ENCODE measurements around the gene HYAL2.
"Not testable (repeated sequence)": the region's sequence is repeated elsewhere in the genome, so short reads cannot be mapped to it uniquely, and the experiment has no call there.

HYAL2 gene

GRCh38 chr3:50272911-50273688, 49.4 kb downstream of the HYAL2 start:
- H3K36me3 ChIP-seq (ENCODE audit: control insufficient read depth, insufficient read depth, low read length): no peaks in the 10 kb centered on the region
- peaks cover 31% of the 10 kb centered on the region for H3K4me1 ChIP-seq (ENCODE audit: control insufficient read depth, insufficient read depth, low read length, poor library complexity, severe bottlenecking)
- H3K9me3 ChIP-seq (ENCODE audit: control insufficient read depth, low read length): no peaks in the 10 kb centered on the region
- H3K4me3 ChIP-seq (ENCODE audit: insufficient read depth, low read depth, low read length, poor library complexity, severe bottlenecking): peak overlapping the region; percentile 23
- H3K27ac ChIP-seq (ENCODE audit: insufficient read depth, low read length, poor library complexity, severe bottlenecking): no peak overlapping the region
- DNase-seq: peak; percentile 63 to 80 (median 73)
- peaks cover 36% of the 10 kb centered on the region for H3K27me3 ChIP-seq (replicated peaks; ENCODE audit: control insufficient read depth, insufficient read depth, low read length, poor library complexity, severe bottlenecking)

- Histone ChIP-seq H3K4me1 (ENCODE audit: control insufficient read depth, insufficient read depth, low read length, poor library complexity, severe bottlenecking) (peaks cover 31% of the 10 kb centered on the region), H3K27me3 (replicated peaks; ENCODE audit: control insufficient read depth, insufficient read depth, low read length, poor library complexity, severe bottlenecking) (peaks cover 36% of the 10 kb centered on the region)
- H3K27ac ChIP-seq (ENCODE audit: insufficient read depth, low read length, poor library complexity, severe bottlenecking); H3K36me3 ChIP-seq (ENCODE audit: control insufficient read depth, insufficient read depth, low read length); H3K9me3 ChIP-seq (ENCODE audit: control insufficient read depth, low read length); DNase-seq; H3K4me3 ChIP-seq (ENCODE audit: insufficient read depth, low read depth, low read length, poor library complexity, severe bottlenecking): not testable (repeated sequence)
Measured at GRCh38 chr3:50272538-50272910, 50.0 kb downstream of the HYAL2 start.

DNA sequence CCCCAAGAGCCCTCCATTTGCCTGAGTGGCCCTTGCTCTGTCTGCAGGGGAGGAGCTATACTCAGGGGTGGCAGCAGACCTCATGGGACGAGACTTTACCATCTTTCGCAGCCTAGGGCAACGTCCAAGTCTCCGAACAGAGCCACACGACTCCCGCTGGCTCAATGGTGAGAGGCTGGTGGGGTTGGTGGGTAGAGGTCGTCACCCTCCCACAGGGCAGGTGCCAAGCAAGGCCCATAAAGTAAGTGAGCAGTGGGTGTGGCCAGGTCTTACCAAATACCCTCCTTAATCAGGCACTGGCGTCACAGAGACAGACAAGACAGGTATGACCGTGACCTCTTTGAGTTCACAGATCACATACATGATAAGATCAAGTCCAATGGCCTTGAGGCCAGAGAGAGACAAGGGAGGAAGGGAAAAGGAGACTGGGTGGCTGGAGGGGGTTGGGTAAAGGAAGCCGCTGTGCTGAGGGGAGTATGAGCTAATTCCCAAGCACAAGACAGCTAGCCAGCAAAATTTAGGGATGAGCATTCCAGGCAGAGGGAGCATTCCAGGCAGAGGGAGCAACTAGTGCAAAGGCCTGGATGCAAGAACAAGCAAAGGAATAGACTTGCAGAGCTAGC, 51.1 kb downstream of the HYAL2 start:
- no peak for DNase-seq
- H3K36me3 ChIP-seq (ENCODE audit: control insufficient read depth, insufficient read depth, low read length): no peaks in the 10 kb centered on the region
- H3K27ac ChIP-seq (ENCODE audit: insufficient read depth, low read length, poor library complexity, severe bottlenecking): no peak overlapping the region
- peaks cover 37% of the 10 kb centered on the region for H3K27me3 ChIP-seq (replicated peaks; ENCODE audit: control insufficient read depth, insufficient read depth, low read length, poor library complexity, severe bottlenecking)
- H3K4me1 ChIP-seq (ENCODE audit: control insufficient read depth, insufficient read depth, low read length, poor library complexity, severe bottlenecking): peaks cover 29% of the 10 kb centered on the region
- H3K9me3 ChIP-seq (ENCODE audit: control insufficient read depth, low read length): no peaks in the 10 kb centered on the region
- H3K4me3 ChIP-seq (ENCODE audit: insufficient read depth, low read depth, low read length, poor library complexity, severe bottlenecking): no peak overlapping the region

GRCh38 chr3:50270422-50271224, 51.9 kb downstream of the HYAL2 start:
- Histone ChIP-seq H3K4me3 (ENCODE audit: insufficient read depth, low read depth, low read length, poor library complexity, severe bottlenecking) (no peak overlapping the region), H3K36me3 (ENCODE audit: control insufficient read depth, insufficient read depth, low read length) (no peaks in the 10 kb centered on the region), H3K9me3 (ENCODE audit: control insufficient read depth, low read length) (no peaks in the 10 kb centered on the region), H3K27me3 (replicated peaks; ENCODE audit: control insufficient read depth, insufficient read depth, low read length, poor library complexity, severe bottlenecking) (peaks cover 29% of the 10 kb centered on the region), H3K4me1 (ENCODE audit: control insufficient read depth, insufficient read depth, low read length, poor library complexity, severe bottlenecking) (peaks cover 21% of the 10 kb centered on the region), H3K27ac (ENCODE audit: insufficient read depth, low read length, poor library complexity, severe bottlenecking) (no peak overlapping the region)
- DNase-seq: no peak

- Histone ChIP-seq H3K27ac (ENCODE audit: insufficient read depth, low read length, poor library complexity, severe bottlenecking) (no peak overlapping the region), H3K4me3 (ENCODE audit: insufficient read depth, low read depth, low read length, poor library complexity, severe bottlenecking) (no peak overlapping the region), H3K27me3 (replicated peaks; ENCODE audit: control insufficient read depth, insufficient read depth, low read length, poor library complexity, severe bottlenecking) (peaks cover 23% of the 10 kb centered on the region), H3K9me3 (ENCODE audit: control insufficient read depth, low read length) (no peaks in the 10 kb centered on the region), H3K4me1 (ENCODE audit: control insufficient read depth, insufficient read depth, low read length, poor library complexity, severe bottlenecking) (peaks cover 14% of the 10 kb centered on the region), H3K36me3 (ENCODE audit: control insufficient read depth, insufficient read depth, low read length) (no peaks in the 10 kb centered on the region)
- no peak for DNase-seq
Measured at GRCh38 chr3:50269977-50270413, 52.5 kb downstream of the HYAL2 start.

- H3K9me3 ChIP-seq (ENCODE audit: control insufficient read depth, low read length): no peaks in the 10 kb centered on the region
- no peak overlapping the region for H3K27ac ChIP-seq (ENCODE audit: insufficient read depth, low read length, poor library complexity, severe bottlenecking)
- peaks cover 13% of the 10 kb centered on the region for H3K4me1 ChIP-seq (ENCODE audit: control insufficient read depth, insufficient read depth, low read length, poor library complexity, severe bottlenecking)
- H3K36me3 ChIP-seq (ENCODE audit: control insufficient read depth, insufficient read depth, low read length): no peaks in the 10 kb centered on the region
- DNase-seq: no peak
- no peak overlapping the region for H3K4me3 ChIP-seq (ENCODE audit: insufficient read depth, low read depth, low read length, poor library complexity, severe bottlenecking)
- peaks cover 18% of the 10 kb centered on the region for H3K27me3 ChIP-seq (replicated peaks; ENCODE audit: control insufficient read depth, insufficient read depth, low read length, poor library complexity, severe bottlenecking)
Measured at GRCh38 chr3:50269460-50269859, 53.1 kb downstream of the HYAL2 start.

DNA sequence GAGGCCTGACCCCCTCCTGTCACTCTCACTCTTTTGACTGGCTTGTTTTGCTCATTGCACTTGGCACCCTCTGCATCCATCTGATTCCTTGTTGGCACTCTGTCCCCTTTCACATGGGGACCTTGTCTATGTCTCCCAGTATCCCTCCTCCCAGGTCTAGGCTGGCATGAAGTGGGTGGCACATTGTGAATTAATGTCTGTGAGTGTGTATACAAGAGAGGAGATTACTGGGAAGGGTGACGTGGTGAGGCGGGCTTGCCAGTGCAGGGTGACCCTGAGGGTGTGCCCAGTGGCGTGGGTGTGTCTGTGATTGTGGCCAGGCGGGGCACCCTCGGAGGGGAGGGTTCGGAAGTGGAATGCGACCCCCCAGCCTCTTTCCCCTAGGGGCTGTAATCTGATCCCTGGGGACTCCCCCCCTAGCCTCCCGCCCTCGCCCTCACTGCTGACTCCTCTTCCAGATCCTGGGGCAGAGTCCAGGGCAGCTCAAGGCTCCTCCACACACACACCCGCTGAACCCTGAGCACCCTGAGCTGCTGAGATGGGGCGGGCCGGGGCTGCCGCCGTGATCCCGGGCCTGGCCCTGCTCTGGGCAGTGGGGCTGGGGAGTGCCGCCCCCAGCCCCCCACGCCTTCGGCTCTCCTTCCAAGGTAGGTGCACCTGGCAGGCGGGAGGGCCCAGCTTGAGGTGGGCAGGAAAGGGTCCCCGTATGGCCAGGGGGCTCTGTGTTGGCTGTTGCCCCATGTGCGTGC, 53.7 kb downstream of the HYAL2 start, which contains the start of gene SEMA3B:
TSS of gene SEMA3B (plus strand) at position 445 of the 749 bp plus-strand sequence. CDS start at position 539, 94 bp downstream.
- no peaks in the 10 kb centered on the region for H3K36me3 ChIP-seq (ENCODE audit: control insufficient read depth, insufficient read depth, low read length)
- peaks cover 14% of the 10 kb centered on the region for H3K27me3 ChIP-seq (replicated peaks; ENCODE audit: control insufficient read depth, insufficient read depth, low read length, poor library complexity, severe bottlenecking)
- H3K4me1 ChIP-seq (ENCODE audit: control insufficient read depth, insufficient read depth, low read length, poor library complexity, severe bottlenecking): peaks cover 8% of the 10 kb centered on the region
- no peak within 1 kb of the TSS for H3K27ac ChIP-seq (ENCODE audit: insufficient read depth, low read length, poor library complexity, severe bottlenecking)
- no peaks in the 10 kb centered on the region for H3K9me3 ChIP-seq (ENCODE audit: control insufficient read depth, low read length)
- no peak within 1 kb of the TSS for H3K4me3 ChIP-seq (ENCODE audit: insufficient read depth, low read depth, low read length, poor library complexity, severe bottlenecking)
- DNase-seq: no peak

DNA sequence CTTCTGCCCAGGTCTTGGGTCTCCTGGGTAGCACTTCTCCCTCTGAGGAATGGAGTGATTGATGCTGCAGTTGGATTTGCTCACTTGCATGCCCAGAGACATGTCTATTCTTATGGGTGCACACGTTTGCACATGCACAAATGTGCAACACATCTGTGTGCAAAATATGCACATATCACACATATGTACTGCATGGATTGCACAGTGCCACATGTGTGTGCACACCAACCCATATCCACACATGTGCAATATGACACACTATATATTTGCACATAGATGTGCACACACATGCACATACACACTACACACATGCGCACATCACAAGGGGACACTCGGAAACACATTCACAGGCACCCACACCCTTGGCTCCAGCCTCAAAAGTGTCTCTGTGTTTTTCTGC, 54.3 kb downstream of the HYAL2 start:
- Histone ChIP-seq H3K4me3 (ENCODE audit: insufficient read depth, low read depth, low read length, poor library complexity, severe bottlenecking) (no peak overlapping the region), H3K9me3 (ENCODE audit: control insufficient read depth, low read length) (no peaks in the 10 kb centered on the region), H3K27ac (ENCODE audit: insufficient read depth, low read length, poor library complexity, severe bottlenecking) (no peak overlapping the region), H3K36me3 (ENCODE audit: control insufficient read depth, insufficient read depth, low read length) (no peaks in the 10 kb centered on the region), H3K4me1 (ENCODE audit: control insufficient read depth, insufficient read depth, low read length, poor library complexity, severe bottlenecking) (peaks cover 3% of the 10 kb centered on the region), H3K27me3 (replicated peaks; ENCODE audit: control insufficient read depth, insufficient read depth, low read length, poor library complexity, severe bottlenecking) (peaks cover 8% of the 10 kb centered on the region)
- DNase-seq: no peak

Data from effector memory CD4-positive, alpha-beta T cell (primary cell).